Measurements from ENCODE around the gene RNF38. TPM values are rescaled to one million over a fixed set of nuclear protein-coding genes. Genes with fewer than 3 reads are reported as not detected.

RNF38 gene
- total and polyA plus RNA-seq, 2 donors (not counting 3 experiments of a cell fraction or from before 2014, with no cell fraction given), result 36.7 to 47.2 TPM

GRCh38 chr9:36444203-36444602 is 44.1 kb upstream of the RNF38 start:
- ChIA-PET CTCF (interaction anchor here (1.2 to 2.5 kb wide), 2 partner anchors 11 to 37 kb away, joined by 3 to 9 read pairs; no protein-coding TSS in a partner anchor), POLR2A (no interaction called here)
- H3K4me2 ChIP-seq (ENCODE audit: insufficient read depth, low read length), result no peak overlapping the region
- dilution Hi-C loops (cut with MboI; ENCODE audit: extremely low pct_ligation_motif_present, low sequenced_read_pairs) (no loop called here), intact Hi-C loops (cut with micrococcal nuclease) (no loop called here)
- peaks cover 4% of the 10 kb centered on the region for H3K4me1 ChIP-seq (ENCODE audit: control insufficient read depth, extremely low read depth, insufficient read depth, low read length)
- TF ChIP-seq EZH2 (IDR thresholded peaks at IDR 0.05; ENCODE audit: borderline replicate concordance, low read depth, low read length, severe bottlenecking) (no peak), FOS (IDR thresholded peaks at IDR 0.05; ENCODE audit: borderline replicate concordance, insufficient read depth, low read length) (no peak), MYC (IDR thresholded peaks at IDR 0.05; ENCODE audit: low read depth, low read length) (no peak), POLR2AphosphoS5 (IDR thresholded peaks at IDR 0.05; ENCODE audit: insufficient read depth, low read depth, low read length) (no peak), POLR2A (IDR thresholded peaks at IDR 0.05; ENCODE audit: low read depth, low read length) (no peak), MAX (IDR thresholded peaks at IDR 0.05; ENCODE audit: insufficient read depth, insufficient read length) (no peak), GATA2 (IDR thresholded peaks at IDR 0.05; ENCODE audit: insufficient read depth, insufficient read length, low read depth, low read length) (no peak), JUN (IDR thresholded peaks at IDR 0.05; ENCODE audit: borderline replicate concordance, insufficient read depth, insufficient read length, low read depth) (no peak)
- TF ChIP-seq, protein P1, sequence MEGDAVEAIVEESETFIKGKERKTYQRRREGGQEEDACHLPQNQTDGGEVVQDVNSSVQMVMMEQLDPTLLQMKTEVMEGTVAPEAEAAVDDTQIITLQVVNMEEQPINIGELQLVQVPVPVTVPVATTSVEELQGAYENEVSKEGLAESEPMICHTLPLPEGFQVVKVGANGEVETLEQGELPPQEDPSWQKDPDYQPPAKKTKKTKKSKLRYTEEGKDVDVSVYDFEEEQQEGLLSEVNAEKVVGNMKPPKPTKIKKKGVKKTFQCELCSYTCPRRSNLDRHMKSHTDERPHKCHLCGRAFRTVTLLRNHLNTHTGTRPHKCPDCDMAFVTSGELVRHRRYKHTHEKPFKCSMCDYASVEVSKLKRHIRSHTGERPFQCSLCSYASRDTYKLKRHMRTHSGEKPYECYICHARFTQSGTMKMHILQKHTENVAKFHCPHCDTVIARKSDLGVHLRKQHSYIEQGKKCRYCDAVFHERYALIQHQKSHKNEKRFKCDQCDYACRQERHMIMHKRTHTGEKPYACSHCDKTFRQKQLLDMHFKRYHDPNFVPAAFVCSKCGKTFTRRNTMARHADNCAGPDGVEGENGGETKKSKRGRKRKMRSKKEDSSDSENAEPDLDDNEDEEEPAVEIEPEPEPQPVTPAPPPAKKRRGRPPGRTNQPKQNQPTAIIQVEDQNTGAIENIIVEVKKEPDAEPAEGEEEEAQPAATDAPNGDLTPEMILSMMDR (IDR thresholded peaks at IDR 0.05; ENCODE audit: extremely low read depth in 1 of 2, insufficient read depth in 1 of 2, low read depth in 1 of 2, low read length in 2 of 2), result no peak
- H3K9me3 ChIP-seq (replicated peaks; ENCODE audit: control insufficient read depth, insufficient read depth, low read length), result no peaks in the 10 kb centered on the region
- H3K9ac ChIP-seq (replicated peaks; ENCODE audit: extremely low read depth, insufficient read depth, low read length), result no peak overlapping the region
- H3K27me3 ChIP-seq (ENCODE audit: control insufficient read depth in 2 of 2, insufficient read depth in 2 of 2, low read length in 2 of 2), result no peaks in the 10 kb centered on the region
- no peak overlapping the region for H2AFZ ChIP-seq (ENCODE audit: low read depth, low read length)
- H3K9me1 ChIP-seq (replicated peaks; ENCODE audit: control insufficient read depth, extremely low read depth, insufficient read depth, low read length), result no peaks in the 10 kb centered on the region
- no peak for DNase-seq (ENCODE audit: low read depth, low spot score)
- no TSS peak for BruUV-seq (replicated peaks)
- no peak for FAIRE-seq
- H4K20me1 ChIP-seq (replicated peaks; ENCODE audit: control insufficient read depth, extremely low read depth, insufficient read depth, low read length), result no peaks in the 10 kb centered on the region
- H3K4me3 ChIP-seq (replicated peaks in 1 of 3; ENCODE audit: insufficient read depth in 1 of 3, low read depth in 1 of 3, low read length in 3 of 3), result no peak overlapping the region
- H3K36me3 ChIP-seq (ENCODE audit: control insufficient read depth in 2 of 2, extremely low read depth in 1 of 2, insufficient read depth in 2 of 2, low read length in 2 of 2), result no peaks in the 10 kb centered on the region
- peaks cover 36% of the 10 kb centered on the region for H3K79me2 ChIP-seq (ENCODE audit: control insufficient read depth, insufficient read depth, low read length)
- no peak overlapping the region for H3K27ac ChIP-seq (ENCODE audit: insufficient read depth, low read depth, low read length)
